DMS53 treated with DMSO at 0.1 percent for 48 hours (cell line): ENCODE data around the gene SMOC1.

Experiments used
- DNase-seq: peaks from one replicate; lab custom pipeline; 2025; ENCODE audit not compliant: unreplicated experiment; lab: John Stamatoyannopoulos, UW

The SMOC1 gene

GRCh38 chr14:70006699-70007098, 127.5 kb downstream of the SMOC1 start:
- no peak for DNase-seq

- no peak for DNase-seq
Measured at GRCh38 chr14:70008284-70009262, 129.4 kb downstream of the SMOC1 start.

GRCh38 chr14:70009961-70010360, 130.7 kb downstream of the SMOC1 start:
- DNase-seq, result no peak

GRCh38 chr14:70011098-70011497, 131.9 kb downstream of the SMOC1 start:
- DNase-seq, result no peak

- no peak for DNase-seq
Measured at GRCh38 chr14:70011708-70012107, 132.5 kb downstream of the SMOC1 start.

GRCh38 chr14:70013271-70013873, 134.2 kb downstream of the SMOC1 start:
- DNase-seq, result peak; percentile 14

GRCh38 chr14:70014406-70015095, 135.3 kb downstream of the SMOC1 start:
- DNase-seq, result no peak

- DNase-seq, result no peak
Measured at GRCh38 chr14:70018230-70018629, 139.0 kb downstream of the SMOC1 start.

GRCh38 chr14:70018713-70019211, 139.5 kb downstream of the SMOC1 start:
- no peak for DNase-seq

GRCh38 chr14:70019695-70020094, 140.5 kb downstream of the SMOC1 start:
- no peak for DNase-seq

- DNase-seq, result no peak
Measured at GRCh38 chr14:70020352-70021170, 141.3 kb downstream of the SMOC1 start.

GRCh38 chr14:70021548-70022220, 142.5 kb downstream of the SMOC1 start:
- no peak for DNase-seq

- no peak for DNase-seq
Measured at GRCh38 chr14:70022771-70023445, 143.7 kb downstream of the SMOC1 start.

GRCh38 chr14:70023871-70024270, 144.7 kb downstream of the SMOC1 start:
- no peak for DNase-seq

- peak; percentile 18 for DNase-seq
Measured at GRCh38 chr14:70027785-70028428, 148.7 kb downstream of the SMOC1 start.

GRCh38 chr14:70029296-70030132, 150.3 kb downstream of the SMOC1 start:
- DNase-seq, result no peak

- no peak for DNase-seq
Measured at GRCh38 chr14:70032016-70032415, 152.8 kb downstream of the SMOC1 start.

- no peak for DNase-seq
Measured at GRCh38 chr14:70032447-70032846, 153.2 kb downstream of the SMOC1 start.
